AG08396 (cell line): ENCODE results near the gene NEURL1.
"Not testable (repeated sequence)": the region's sequence is repeated elsewhere in the genome, so short reads cannot be mapped to it uniquely, and the experiment has no call there.

Experiments
- DNase-seq: peaks from one replicate; pipeline ENCODE4 v3.0.0; 2012; ENCODE audit warnings: low spot score, mixed read lengths

NEURL1 gene

GRCh38 chr10:103606097-103606438, 112.6 kb downstream of the NEURL1 start:
- DNase-seq, result not testable (repeated sequence)

GRCh38 chr10:103607051-103607450, 113.5 kb downstream of the NEURL1 start:
- not testable (repeated sequence) for DNase-seq

GRCh38 chr10:103608056-103608455, 114.6 kb downstream of the NEURL1 start:
- DNase-seq, result not testable (repeated sequence)

GRCh38 chr10:103609231-103610082, 116.0 kb downstream of the NEURL1 start:
- no peak for DNase-seq

GRCh38 chr10:103610083-103610472, 116.6 kb downstream of the NEURL1 start:
- no peak for DNase-seq

- DNase-seq, result no peak
Measured at GRCh38 chr10:103610921-103611511, 117.5 kb downstream of the NEURL1 start.

- DNase-seq, result peak; percentile 91
Measured at GRCh38 chr10:103612462-103613365, 119.2 kb downstream of the NEURL1 start.

GRCh38 chr10:103613616-103614015, 120.1 kb downstream of the NEURL1 start:
- DNase-seq, result no peak

GRCh38 chr10:103614306-103615158, 121.0 kb downstream of the NEURL1 start:
- no peak for DNase-seq

- DNase-seq, result peak; percentile 90
Measured at GRCh38 chr10:103616705-103617601, 123.4 kb downstream of the NEURL1 start.

- DNase-seq, result no peak
Measured at GRCh38 chr10:103617602-103618385, 124.3 kb downstream of the NEURL1 start.

- DNase-seq, result peak; percentile 82
Measured at GRCh38 chr10:103618575-103619423, 125.3 kb downstream of the NEURL1 start.

- no peak for DNase-seq
Measured at GRCh38 chr10:103619424-103620351, 126.2 kb downstream of the NEURL1 start.

GRCh38 chr10:103620352-103620740, 126.8 kb downstream of the NEURL1 start:
- no peak for DNase-seq

GRCh38 chr10:103620891-103621782, 127.6 kb downstream of the NEURL1 start:
- DNase-seq, result no peak

- DNase-seq, result no peak
Measured at GRCh38 chr10:103621783-103622125, 128.2 kb downstream of the NEURL1 start.

GRCh38 chr10:103622286-103622685, 128.8 kb downstream of the NEURL1 start:
- DNase-seq, result no peak
